ENCODE data around the gene TAB2. TPM values are rescaled to one million over a fixed set of nuclear protein-coding genes. Genes with fewer than 3 reads are reported as not detected.
"Not testable (repeated sequence)": the region's sequence is repeated elsewhere in the genome, so short reads cannot be mapped to it uniquely, and the experiment has no call there.

Gene TAB2
- total RNA-seq, 2 donors from 2014 or later: 118 to 125 TPM

DNA sequence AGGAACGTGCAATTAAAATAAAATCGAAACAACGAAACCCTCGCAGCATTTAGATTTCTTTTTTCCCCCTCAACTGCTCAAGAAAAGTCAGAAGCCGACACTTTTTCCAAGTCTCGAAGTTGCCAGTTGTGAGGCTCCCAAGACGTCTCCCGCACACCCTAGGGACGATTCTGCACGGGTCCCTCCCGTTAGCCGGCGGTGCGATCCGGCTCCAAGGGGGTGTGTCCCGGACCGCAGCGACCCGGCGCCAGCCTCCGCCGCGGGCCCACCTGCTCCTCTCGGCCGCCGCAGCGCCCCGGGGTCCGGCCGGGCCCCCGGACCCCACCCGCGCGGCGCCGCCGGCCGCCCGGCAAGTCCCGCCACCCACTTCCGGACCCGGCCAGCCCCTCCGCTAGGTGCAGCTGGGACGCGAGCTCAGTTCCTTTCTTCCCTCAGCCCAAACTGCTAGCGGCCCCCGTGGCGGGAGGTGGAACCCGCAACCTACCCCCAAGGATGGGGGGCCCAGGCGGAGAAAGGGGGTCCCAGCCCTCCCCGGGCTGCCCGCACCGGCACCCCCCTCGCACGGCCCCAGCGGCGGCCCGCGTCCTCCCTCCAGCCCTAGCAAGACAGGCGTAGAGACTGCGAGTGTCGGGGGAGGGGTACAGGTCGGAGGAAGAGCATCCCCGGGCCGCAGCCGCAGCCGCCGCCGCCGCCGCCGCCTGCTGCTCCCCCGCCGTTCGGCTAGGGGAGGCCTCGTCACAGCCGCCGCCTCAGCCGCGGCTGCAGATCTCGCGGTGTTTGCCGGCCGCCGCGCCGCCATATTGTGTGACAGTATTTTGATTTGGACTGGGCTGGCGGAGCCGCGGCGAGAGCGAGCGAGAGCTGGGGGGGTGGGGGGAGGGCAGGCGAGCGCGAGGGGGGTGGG is 520 bp upstream of the TAB2 start:
- Mint-ChIP-seq H3K27ac (peak overlapping the region; percentile 94), H3K9me3 (no peaks in the 10 kb centered on the region), H3K27me3 (ENCODE audit: low read depth) (no peaks in the 10 kb centered on the region), H3K36me3 (ENCODE audit: insufficient read depth in 2 of 2) (peaks cover 10 to 13% of the 10 kb centered on the region in 2 donors), H3K4me3 (peak overlapping the region; percentile 81 to 93), H3K4me1 (ENCODE audit: low read depth) (peaks cover 37% of the 10 kb centered on the region)
- ATAC-seq (replicated peaks in 1 of 2) (peak; percentile 68 to 70), DNase-seq (peak; percentile 91 to 92)

DNA sequence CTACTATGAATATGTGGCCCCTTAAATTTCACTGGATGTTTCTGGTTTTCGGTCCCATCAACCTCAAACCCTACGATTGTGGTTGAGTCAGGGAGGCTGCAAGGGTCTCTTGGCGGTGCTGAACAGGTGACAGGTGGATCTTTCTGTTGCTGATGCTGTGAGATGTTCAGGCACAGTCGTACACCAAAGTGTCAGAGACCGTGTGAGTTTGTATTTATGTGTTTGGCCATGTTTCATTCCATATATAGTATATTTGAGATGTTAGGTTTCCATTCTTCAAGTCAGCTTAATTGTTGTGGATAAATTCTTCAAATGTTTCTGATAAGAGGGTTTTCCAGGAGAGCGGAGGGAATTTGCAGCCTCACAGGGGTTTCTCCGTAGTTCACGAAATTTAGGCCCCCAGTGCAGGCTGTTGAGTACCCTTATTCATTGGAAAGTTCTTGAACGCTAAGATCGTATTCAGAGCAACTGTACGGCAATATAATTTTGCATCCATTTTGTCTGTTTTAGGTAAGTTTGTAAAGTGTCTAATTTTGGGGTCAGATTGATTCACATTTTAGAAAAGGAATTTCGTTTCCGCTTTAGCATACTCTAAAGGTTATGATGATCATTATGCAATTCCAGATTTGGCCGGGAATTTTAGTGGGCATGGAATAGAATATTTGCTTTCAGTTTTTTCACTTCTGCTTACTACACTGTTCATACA is 1.2 kb downstream of the TAB2 start:
- no peaks in the 10 kb centered on the region for H3K27me3 Mint-ChIP-seq (ENCODE audit: low read depth)
- peak overlapping the region; percentile 93 to 94 for H3K4me3 Mint-ChIP-seq
- H3K36me3 Mint-ChIP-seq (ENCODE audit: insufficient read depth in 2 of 2): peaks cover 10 to 11% of the 10 kb centered on the region in 2 donors
- peaks cover 48% of the 10 kb centered on the region for H3K4me1 Mint-ChIP-seq (ENCODE audit: low read depth)
- H3K9me3 Mint-ChIP-seq: no peaks in the 10 kb centered on the region
- DNase-seq: no peak
- peak; percentile 41 to 57 for ATAC-seq (replicated peaks in 1 of 2)
- H3K27ac Mint-ChIP-seq: peak overlapping the region; percentile 100

DNA sequence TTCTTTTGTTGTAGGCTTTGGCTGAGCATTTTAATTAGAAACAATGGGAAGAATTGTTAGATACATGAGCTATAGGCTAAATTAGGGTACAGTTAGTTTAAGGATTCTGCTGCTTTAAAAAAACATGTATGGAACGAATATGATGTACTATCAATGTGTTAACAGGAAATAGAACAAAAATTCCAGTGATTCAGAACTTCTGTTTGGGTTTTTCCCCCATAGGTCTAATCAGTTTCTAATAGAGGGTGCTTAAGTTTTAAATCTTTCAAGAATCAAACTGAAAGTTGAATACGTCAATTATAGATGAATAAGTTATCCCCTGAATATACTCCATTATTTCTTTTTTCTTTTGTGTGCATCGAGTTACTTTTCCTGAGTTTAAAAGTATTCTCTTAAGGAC is 1.9 kb downstream of the TAB2 start:
- no peaks in the 10 kb centered on the region for H3K9me3 Mint-ChIP-seq
- H3K27me3 Mint-ChIP-seq (ENCODE audit: low read depth): no peaks in the 10 kb centered on the region
- DNase-seq (no peak), ATAC-seq (replicated peaks in 1 of 2) (no peak)
- H3K36me3 Mint-ChIP-seq (ENCODE audit: insufficient read depth in 2 of 2): peaks cover 11% of the 10 kb centered on the region in 2 donors
- H3K4me1 Mint-ChIP-seq (ENCODE audit: low read depth): peaks cover 53% of the 10 kb centered on the region
- peak overlapping the region; percentile 93 to 94 for H3K4me3 Mint-ChIP-seq
- H3K27ac Mint-ChIP-seq: peak overlapping the region; percentile 100

DNA sequence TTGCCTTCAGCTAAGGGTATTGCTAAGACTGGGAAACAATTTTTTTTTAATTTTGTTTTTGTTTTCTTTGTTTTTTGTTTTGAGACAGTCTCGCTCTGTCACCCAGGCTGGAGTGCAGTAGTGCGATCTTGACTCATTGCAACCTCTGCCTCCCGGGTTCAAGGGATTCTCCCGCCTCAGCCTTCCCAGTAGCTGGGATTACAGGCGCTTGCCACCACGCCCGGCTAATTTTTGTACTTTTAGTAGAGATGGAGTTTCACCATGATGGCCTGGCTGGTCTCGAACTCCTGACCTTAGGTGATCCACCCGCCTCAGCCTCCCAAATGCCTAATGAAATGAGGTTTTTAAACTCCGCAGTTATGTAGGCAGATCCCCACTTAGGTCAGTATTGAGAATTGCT is 2.5 kb downstream of the TAB2 start:
- Mint-ChIP-seq H3K4me1 (ENCODE audit: low read depth) (peaks cover 59% of the 10 kb centered on the region), H3K27ac (peak overlapping the region; percentile 100), H3K4me3 (peak overlapping the region; percentile 93 to 94), H3K36me3 (ENCODE audit: insufficient read depth in 2 of 2) (peaks cover 11% of the 10 kb centered on the region in 2 donors)
- H3K27me3 Mint-ChIP-seq (ENCODE audit: low read depth); ATAC-seq (replicated peaks in 1 of 2); H3K9me3 Mint-ChIP-seq: not testable (repeated sequence)
- DNase-seq: peak; percentile 19 to 36

DNA sequence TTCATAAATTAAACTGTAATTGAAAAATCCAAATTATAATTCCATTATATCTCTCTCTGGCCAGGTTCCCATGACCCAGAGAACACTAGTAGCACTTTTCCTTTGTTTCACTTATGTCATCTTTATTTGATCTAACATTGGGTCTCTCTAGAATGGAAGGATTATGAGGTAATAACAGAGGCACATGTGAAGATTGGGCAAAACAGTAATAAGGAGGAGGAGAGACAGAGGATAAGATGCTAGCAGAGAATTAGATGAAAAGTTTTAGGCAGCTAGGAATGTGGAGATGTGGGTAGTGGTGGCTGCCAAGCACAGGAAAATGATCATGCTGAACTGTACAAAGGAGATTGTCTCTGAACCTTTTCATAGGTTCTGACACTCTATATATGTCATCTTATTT is 3.3 kb downstream of the TAB2 start:
- peaks cover 11% of the 10 kb centered on the region in 2 donors for H3K36me3 Mint-ChIP-seq (ENCODE audit: insufficient read depth in 2 of 2)
- ATAC-seq (replicated peaks in 1 of 2) (no peak), DNase-seq (no peak)
- peak overlapping the region; percentile 22 for H3K27ac Mint-ChIP-seq
- no peaks in the 10 kb centered on the region for H3K27me3 Mint-ChIP-seq (ENCODE audit: low read depth)
- H3K9me3 Mint-ChIP-seq: no peaks in the 10 kb centered on the region
- peak overlapping the region; percentile 70 to 93 for H3K4me3 Mint-ChIP-seq
- H3K4me1 Mint-ChIP-seq (ENCODE audit: low read depth): peaks cover 61% of the 10 kb centered on the region

DNA sequence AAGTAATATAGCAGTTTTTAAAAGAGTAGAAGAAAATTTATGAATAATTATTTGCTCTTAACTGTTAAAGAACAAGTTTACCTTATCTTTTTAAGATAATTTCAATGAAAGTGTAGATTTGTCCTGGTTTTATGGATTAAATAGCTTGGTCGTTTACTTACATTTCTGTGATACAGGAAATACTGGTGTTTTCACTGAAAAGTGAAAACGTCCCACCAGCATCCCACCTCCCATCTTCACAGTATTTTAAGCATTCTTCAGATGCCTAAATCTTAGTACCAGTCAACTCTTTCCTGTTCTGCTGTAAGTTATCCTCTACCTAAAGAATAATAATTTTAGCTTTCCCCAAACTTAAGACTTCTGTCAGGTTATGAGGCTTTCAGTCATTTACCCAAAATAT is 5.8 kb downstream of the TAB2 start:
- Mint-ChIP-seq H3K27ac (peak overlapping the region; percentile 91), H3K4me1 (ENCODE audit: low read depth) (peaks cover 78% of the 10 kb centered on the region), H3K36me3 (ENCODE audit: insufficient read depth in 2 of 2) (peaks cover 10 to 14% of the 10 kb centered on the region in 2 donors), H3K4me3 (peak overlapping the region; percentile 53 to 70), H3K27me3 (ENCODE audit: low read depth) (no peaks in the 10 kb centered on the region), H3K9me3 (no peaks in the 10 kb centered on the region)
- no peak for DNase-seq
- no peak for ATAC-seq (replicated peaks in 1 of 2)

DNA sequence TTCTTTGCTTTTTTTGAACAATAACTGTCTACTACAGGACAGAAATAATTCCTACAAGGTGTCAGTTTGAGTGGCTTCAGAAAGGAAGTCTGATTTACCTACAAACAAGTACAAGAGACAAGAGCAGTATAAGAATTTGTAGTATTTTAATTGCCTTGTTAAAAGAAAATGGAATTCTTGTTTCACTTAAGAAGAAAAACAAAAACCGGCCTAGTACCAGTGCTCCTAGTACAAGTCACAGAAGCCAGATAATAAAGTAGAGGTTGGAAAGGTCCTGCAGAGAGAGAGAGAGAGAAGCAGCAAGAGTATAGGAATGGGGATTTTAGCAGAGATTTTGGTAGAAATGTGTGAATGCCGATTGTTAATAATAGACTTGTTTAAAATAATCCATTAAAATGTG is 6.4 kb downstream of the TAB2 start:
- Mint-ChIP-seq H3K9me3 (no peaks in the 10 kb centered on the region), H3K36me3 (ENCODE audit: insufficient read depth in 2 of 2) (peaks cover 5 to 9% of the 10 kb centered on the region in 2 donors), H3K4me1 (ENCODE audit: low read depth) (peaks cover 83% of the 10 kb centered on the region), H3K27ac (peak overlapping the region; percentile 91), H3K4me3 (peak overlapping the region; percentile 53 to 70), H3K27me3 (ENCODE audit: low read depth) (no peaks in the 10 kb centered on the region)
- no peak for ATAC-seq (replicated peaks in 1 of 2)
- DNase-seq: no peak

DNA sequence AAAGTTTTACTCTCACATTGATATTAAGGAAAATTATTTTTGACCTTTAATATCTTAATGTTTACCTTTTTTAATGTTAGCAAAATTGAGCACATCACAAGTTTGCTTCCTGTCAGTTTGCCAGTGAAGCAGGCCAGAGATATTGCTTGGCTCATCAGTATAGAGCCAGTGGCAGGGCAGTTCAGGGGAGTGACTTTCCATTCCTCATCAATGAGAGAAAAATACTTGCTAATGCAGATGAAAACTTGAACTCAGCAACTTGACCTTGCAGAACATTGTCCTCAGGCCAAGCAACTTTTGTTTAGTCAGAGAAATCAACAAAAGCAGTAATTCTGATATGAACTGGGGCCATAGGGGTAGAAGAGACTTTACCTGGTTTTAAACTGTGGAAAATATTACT is 6.9 kb downstream of the TAB2 start:
- DNase-seq (no peak), ATAC-seq (replicated peaks in 1 of 2) (peak in 1 of 2 donors; percentile 18)
- H3K4me1 Mint-ChIP-seq (ENCODE audit: low read depth): peaks cover 88% of the 10 kb centered on the region
- peaks cover 2 to 4% of the 10 kb centered on the region in 2 donors for H3K36me3 Mint-ChIP-seq (ENCODE audit: insufficient read depth in 2 of 2)
- no peaks in the 10 kb centered on the region for H3K27me3 Mint-ChIP-seq (ENCODE audit: low read depth)
- peak overlapping the region; percentile 25 for H3K27ac Mint-ChIP-seq
- H3K4me3 Mint-ChIP-seq: peak overlapping the region; percentile 22 to 59
- H3K9me3 Mint-ChIP-seq: no peaks in the 10 kb centered on the region

DNA sequence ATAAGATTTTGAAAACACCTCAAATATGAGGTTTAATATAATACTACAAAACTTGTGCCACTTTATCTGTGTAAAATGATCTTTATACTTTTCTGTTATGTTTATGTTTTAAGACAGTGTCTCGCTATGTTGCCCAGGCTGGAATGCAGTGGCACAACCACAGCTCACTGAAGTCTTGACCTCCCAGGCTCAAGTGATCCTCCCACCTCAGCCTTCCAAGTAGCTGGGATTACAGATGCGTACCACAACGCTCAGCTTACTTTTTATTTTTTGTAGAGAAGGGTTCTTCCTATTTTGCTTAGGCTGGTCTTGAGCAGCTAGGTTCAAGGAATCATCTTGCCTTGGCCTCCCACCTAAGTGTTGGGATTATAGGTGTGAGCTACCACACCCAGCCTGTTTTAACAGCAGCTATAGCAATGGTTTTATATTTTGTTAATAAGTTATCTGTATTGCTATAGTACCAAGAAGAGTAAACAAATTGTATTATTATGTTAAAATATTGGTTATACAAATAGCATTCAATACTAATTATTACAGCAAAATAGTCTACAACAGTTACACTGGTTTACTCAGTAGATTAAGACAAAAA is 8.2 kb downstream of the TAB2 start:
- peaks cover 91% of the 10 kb centered on the region for H3K4me1 Mint-ChIP-seq (ENCODE audit: low read depth)
- DNase-seq (no peak), ATAC-seq (replicated peaks in 1 of 2) (no peak)
- H3K4me3 Mint-ChIP-seq: no peak overlapping the region
- H3K9me3 Mint-ChIP-seq: no peaks in the 10 kb centered on the region
- no peaks in the 10 kb centered on the region for H3K27me3 Mint-ChIP-seq (ENCODE audit: low read depth)
- peaks cover 2 to 3% of the 10 kb centered on the region in 2 donors for H3K36me3 Mint-ChIP-seq (ENCODE audit: insufficient read depth in 2 of 2)
- peak overlapping the region; percentile 21 for H3K27ac Mint-ChIP-seq

DNA sequence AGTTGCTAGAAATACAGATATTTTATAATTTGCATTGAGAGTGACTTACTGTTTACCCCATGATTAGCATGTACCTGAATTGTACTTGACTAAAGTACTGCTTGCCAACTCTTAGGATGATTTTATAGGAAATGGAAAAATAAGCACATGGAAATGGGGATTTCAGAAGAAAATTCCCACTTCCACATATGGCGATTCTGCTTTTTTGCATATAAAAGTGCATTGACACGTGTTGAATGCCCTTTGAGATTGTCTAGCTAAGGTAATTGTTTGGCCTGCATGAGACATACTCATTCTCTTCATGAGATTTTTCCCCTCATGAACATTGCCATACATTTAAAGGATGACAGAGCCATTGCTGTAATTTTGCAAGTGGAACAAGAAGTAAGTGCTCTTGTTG is 10.1 kb downstream of the TAB2 start:
- H3K36me3 Mint-ChIP-seq (ENCODE audit: insufficient read depth in 2 of 2): peaks cover 2 to 3% of the 10 kb centered on the region in 2 donors
- no peak for DNase-seq
- peak overlapping the region in 1 of 2 donors; percentile 42 for H3K4me3 Mint-ChIP-seq
- H3K27me3 Mint-ChIP-seq (ENCODE audit: low read depth): no peaks in the 10 kb centered on the region
- peaks cover 91% of the 10 kb centered on the region for H3K4me1 Mint-ChIP-seq (ENCODE audit: low read depth)
- H3K9me3 Mint-ChIP-seq: no peaks in the 10 kb centered on the region
- no peak overlapping the region for H3K27ac Mint-ChIP-seq
- no peak for ATAC-seq (replicated peaks in 1 of 2)

DNA sequence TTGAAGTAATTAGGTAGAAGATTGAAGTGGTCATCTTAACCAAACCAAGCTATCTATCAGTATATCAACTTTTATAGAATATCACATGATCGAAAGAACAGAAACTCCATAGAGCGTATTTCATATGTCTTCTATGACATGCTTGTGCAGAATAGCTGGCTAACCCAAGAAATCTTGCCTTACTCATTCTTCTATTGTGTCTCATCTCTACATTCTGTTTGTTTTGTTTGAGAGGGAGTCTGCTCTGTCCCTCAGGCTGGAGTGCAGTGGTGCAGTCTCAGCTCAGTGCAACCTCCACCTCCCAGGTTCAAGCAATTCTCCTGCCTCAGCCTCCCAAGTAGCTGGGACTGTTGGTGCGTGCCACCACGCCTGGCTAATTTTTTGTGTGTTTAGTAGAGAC is 10.6 kb downstream of the TAB2 start:
- H3K9me3 Mint-ChIP-seq: no peaks in the 10 kb centered on the region
- no peaks in the 10 kb centered on the region for H3K27me3 Mint-ChIP-seq (ENCODE audit: low read depth)
- DNase-seq (no peak), ATAC-seq (replicated peaks in 1 of 2) (peak; percentile 43 to 50)
- H3K27ac Mint-ChIP-seq: peak overlapping the region; percentile 18
- H3K36me3 Mint-ChIP-seq (ENCODE audit: insufficient read depth in 2 of 2): peaks cover 2 to 3% of the 10 kb centered on the region in 2 donors
- H3K4me3 Mint-ChIP-seq: peak overlapping the region in 1 of 2 donors; percentile 42
- peaks cover 91% of the 10 kb centered on the region for H3K4me1 Mint-ChIP-seq (ENCODE audit: low read depth)

DNA sequence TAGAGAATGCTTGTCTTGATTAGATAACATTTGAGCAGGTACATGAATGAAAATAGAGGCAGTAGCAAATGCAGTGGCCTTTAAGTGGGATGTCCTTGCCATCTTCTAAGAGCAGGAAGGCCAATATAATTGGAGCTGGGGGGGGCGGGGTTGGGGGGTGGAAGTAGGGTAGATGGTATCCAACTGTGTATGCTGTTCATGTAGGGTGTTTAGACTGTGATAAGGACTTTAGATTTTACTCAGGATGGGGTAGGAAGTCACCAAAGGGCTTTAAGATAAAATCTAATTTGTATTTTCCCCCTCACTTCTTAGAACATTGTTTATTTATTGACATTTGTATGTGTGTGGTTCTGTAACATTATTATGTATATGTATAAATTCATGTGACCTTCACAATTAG is 12.0 kb downstream of the TAB2 start:
- Mint-ChIP-seq H3K4me3 (peak overlapping the region; percentile 31 to 42), H3K36me3 (ENCODE audit: insufficient read depth in 2 of 2) (peaks cover 2 to 3% of the 10 kb centered on the region in 2 donors), H3K9me3 (no peaks in the 10 kb centered on the region), H3K27ac (peak overlapping the region; percentile 81), H3K4me1 (ENCODE audit: low read depth) (peaks cover 91% of the 10 kb centered on the region), H3K27me3 (ENCODE audit: low read depth) (no peaks in the 10 kb centered on the region)
- no peak for DNase-seq
- ATAC-seq (replicated peaks in 1 of 2): peak; percentile 59 to 60

DNA sequence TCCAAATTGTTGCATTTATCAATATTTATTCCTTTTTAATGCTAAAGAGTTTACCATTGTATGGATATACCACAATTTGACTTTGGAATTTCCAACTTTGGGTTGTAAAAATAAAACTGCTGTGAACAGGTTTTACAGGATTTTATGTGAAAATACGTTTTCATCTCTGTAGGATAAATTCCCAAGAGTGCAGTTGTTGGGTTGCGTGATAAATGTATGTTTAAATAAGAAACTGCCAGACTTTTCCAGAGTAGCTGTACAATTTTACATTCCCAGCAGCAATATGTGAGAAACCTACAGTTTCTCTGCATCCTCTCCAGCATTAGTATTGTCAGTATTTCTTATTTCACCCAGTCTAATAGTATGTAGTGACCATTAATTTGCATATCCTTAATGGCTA is 12.6 kb downstream of the TAB2 start:
- H3K9me3 Mint-ChIP-seq: no peaks in the 10 kb centered on the region
- DNase-seq: no peak
- no peaks in the 10 kb centered on the region for H3K27me3 Mint-ChIP-seq (ENCODE audit: low read depth)
- H3K4me3 Mint-ChIP-seq: peak overlapping the region; percentile 11 to 42
- H3K36me3 Mint-ChIP-seq (ENCODE audit: insufficient read depth in 2 of 2): peaks cover 2 to 3% of the 10 kb centered on the region in 2 donors
- peaks cover 91% of the 10 kb centered on the region for H3K4me1 Mint-ChIP-seq (ENCODE audit: low read depth)
- H3K27ac Mint-ChIP-seq: peak overlapping the region; percentile 92
- ATAC-seq (replicated peaks in 1 of 2): no peak
